Stomach (tissue), 4 donors: ENCODE measurements around the gene PNPT1.

Experiments used
- CTCF ChIP-seq, 7 experiments: fragments of 450-650 bp in 4 of 7; fragments of 200-600 bp in 3 of 7; sonication (generic) in 3 of 7; IDR thresholded peaks; one replicate each; pipeline ENCODE4 v1.5.1; 2016 to 2019; ENCODE audit warnings: antibody characterized with exemption in 7 of 7, control low read depth in 2 of 7, mild to moderate bottlenecking in 1 of 7
- POLR2A ChIP-seq, 4 donors: fragments of 450-650 bp; IDR thresholded peaks; one replicate each; pipeline ENCODE4 v1.6.1; 2016; ENCODE audit warnings: antibody characterized with exemption in 4 of 4, control low read depth in 2 of 4, mild to moderate bottlenecking in 1 of 4, moderate library complexity in 1 of 4

- TF ChIP-seq CTCF (IDR thresholded peaks at IDR 0.05): no peak
- no peak for TF ChIP-seq POLR2A (IDR thresholded peaks at IDR 0.05)
These were observed 28.1 kb upstream of the PNPT1 start for GRCh38 chr2:55721596-55722215.
